T-helper 1 cell (primary cell): ENCODE measurements around the gene USP40.
"Not testable (repeated sequence)": the region's sequence is repeated elsewhere in the genome, so short reads cannot be mapped to it uniquely, and the experiment has no call there.

Source experiments
- DNase-seq, 5 donors: peaks; one replicate each; pipeline ENCODE4 v3.0.0-alpha.2; 2012 to 2020
- total RNA-seq, 4 donors: gene quantifications; one replicate each; lab custom pipeline; 2026; lab: John Stamatoyannopoulos, UW

The USP40 gene
- total RNA-seq = 21.3 to 30.0 (median 22.9) reads per million in 4 donors

DNA sequence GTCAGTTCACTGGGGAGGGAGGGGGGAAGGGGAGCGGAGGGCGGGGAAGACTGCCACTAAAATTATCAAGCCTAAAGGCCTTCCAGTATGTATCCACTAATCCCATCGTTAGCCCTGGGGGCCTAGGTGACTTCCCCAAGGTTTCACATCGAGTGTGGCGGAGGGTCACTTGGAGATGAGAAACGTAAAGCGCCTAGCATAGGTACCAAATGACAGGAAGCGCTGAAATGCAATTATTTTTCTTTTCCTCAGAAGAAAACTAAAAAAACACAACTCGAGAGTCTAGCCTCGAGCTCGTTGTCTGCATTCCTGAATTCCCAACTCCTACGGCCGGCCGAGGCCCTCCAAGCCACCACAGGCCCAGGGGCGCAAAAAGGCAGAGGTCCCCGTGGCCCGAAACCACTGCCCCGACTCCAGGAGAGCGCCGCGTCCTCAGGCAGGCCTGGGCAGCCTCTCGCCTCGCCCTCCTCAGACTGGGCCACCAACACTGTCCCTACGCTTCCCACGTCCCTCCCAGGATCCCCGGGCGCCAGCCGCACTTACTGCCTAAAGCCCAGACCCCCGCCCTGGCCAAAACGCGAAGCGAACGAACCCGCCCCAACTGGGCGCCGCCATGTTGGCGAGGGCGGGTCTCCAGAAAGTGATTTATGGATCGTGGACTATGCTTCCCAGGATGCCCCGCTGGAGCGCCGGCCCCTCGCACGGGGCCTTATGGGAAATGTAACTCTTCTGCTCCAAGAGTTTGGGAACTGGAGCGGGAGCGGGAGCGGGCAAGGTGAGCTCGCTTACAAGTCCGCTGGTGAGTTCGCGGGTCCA lies at the start of gene USP40:
TSS of gene USP40 (minus strand) at position 642 of the 816 bp plus-strand sequence. CDS start 1,228 bp downstream, outside the sequence.
- DNase-seq = peak; percentile 23 to 68 (median 28)

GRCh38 chr2:233611284-233611683 lies 44.7 kb upstream of the USP40 start:
- no peak for DNase-seq

GRCh38 chr2:233605680-233606079 lies 39.1 kb upstream of the USP40 start:
- no peak for DNase-seq

DNA sequence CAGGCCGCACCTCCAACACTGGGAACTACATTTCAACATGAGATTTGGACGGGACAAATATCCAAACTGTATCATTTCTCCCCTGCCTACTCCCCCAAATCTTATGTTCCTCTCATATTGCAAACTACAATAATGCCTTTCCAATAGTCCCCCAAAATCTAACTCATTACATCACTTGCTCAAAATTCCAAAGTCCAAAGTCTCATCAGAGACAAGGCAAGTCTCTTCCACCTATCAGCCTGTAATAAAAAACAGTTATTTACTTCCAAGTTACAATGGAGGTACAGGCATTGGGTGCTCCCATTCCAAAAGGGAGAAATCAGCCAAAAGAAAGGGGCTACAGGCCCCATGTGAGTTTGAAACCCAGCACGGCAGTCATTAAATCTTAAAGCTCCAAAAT lies 38.2 kb upstream of the USP40 start:
- DNase-seq = no peak

- DNase-seq = no peak
Measured at GRCh38 chr2:233603520-233603919, 36.9 kb upstream of the USP40 start.

DNA sequence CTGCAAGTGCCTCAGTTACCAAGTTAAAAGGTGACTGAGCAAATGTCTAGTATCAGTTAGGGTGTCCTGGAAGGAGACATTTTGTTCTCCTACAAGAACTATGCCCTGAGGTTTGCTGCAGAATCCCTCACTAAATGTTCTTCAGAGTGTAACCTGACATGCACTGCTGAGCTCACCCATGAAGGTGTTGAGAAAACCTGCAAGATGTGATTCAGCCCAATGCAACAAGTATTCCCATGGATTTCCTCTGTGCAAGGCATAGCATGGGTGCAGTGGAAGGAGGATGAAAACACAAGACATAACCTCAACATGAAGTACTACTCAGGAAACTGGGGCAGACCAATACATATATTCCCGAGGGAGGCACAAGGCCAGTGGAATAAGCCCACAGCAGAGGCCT lies 35.5 kb upstream of the USP40 start:
- DNase-seq = no peak

- no peak for DNase-seq
Measured at GRCh38 chr2:233600386-233600785, 33.8 kb upstream of the USP40 start.

GRCh38 chr2:233598952-233599351 lies 32.4 kb upstream of the USP40 start:
- DNase-seq = no peak

GRCh38 chr2:233597522-233597921 lies 30.9 kb upstream of the USP40 start:
- no peak for DNase-seq

- DNase-seq = no peak
Measured at GRCh38 chr2:233593201-233593600, 26.6 kb upstream of the USP40 start.

DNA sequence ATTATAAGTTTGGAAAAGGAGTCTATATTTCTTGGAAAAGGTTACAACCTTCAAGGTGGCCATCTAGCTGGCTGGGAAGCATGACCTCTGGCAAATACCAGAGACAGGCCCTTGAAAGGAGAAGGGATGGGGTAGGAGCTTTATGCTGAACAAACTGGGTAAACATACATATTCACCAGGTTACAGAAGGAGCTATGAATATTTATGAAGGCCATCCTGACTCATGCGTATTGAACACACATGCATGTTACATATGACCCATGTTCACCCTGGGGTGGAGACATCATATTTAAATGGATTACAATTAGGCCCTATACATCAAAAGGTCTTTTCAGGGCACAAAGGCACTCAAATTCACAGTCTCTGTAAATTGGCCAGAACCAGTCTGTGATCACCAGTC lies 26.1 kb upstream of the USP40 start:
- not testable (repeated sequence) for DNase-seq

DNA sequence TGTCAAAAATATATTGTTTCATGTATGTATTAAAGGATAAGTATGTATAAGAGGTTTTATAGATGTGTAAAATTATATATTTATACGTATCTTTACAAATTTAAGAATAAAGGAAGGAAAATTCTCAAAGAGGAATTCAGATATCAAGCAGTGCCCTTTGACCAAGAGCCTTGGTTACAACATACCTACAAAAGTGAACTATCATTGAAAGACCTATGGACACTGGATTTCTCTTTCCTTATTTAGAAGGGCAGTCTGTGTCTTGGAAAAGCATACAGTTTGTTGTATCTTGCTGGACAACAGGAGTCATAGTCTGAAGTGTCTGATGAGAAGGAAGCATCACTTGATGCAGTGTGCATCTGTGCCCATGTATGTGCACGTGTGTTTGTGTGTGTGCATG lies 21.8 kb upstream of the USP40 start:
- DNase-seq = no peak

DNA sequence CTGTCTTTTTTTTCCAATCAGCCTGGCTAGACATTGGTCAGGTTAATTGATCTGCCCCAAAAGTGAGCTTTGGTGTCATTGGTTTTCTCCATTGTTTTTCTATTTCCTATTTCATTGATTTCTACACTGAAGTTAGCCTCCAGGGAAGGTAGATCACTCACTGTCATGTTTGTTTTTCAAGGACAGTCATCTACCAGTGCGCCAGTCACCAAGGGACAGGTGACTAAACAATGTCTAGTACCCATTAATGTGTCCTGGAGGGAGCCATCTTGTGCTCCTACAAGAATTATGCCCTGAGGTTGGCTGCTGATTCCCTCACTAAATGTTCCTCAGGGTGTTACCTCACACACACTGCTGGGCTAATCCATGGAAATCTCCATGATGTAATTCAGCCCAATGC lies 17.6 kb upstream of the USP40 start:
- DNase-seq = no peak

DNA sequence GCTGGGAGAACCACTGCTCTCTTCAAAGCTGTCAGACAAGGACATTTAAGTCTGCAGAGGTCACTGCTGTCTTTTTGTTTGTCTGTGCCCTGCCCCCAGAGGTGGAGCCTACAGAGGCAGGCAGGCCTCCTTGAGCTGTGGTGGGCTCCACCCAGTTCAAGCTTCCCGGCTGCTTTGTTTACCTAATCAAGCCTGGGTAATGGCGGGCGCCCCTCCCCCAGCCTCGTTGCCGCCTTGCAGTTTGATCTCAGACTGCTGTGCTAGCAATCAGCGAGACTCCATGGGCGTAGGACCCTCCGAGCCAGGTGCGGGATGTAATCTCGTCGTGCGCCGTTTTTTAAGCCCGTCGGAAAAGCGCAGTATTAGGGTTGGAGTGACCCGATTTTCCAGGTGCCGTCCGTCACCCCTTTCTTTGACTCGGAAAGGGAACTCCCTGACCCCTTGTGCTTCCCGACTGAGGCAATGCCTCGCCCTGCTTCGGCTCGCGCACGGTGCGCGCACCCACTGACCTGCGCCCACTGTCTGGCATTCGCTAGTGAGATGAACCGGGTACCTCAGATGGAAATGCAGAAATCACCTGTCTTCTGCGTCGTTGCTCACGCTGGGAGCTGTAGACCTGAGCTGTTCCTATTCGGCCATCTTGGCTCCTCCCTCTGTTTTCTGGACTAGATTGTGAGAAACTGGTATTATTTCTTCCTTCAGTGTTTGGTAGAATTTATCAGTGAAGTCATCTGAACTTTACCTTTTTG lies 16.8 kb upstream of the USP40 start:
- DNase-seq = not testable (repeated sequence)

DNA sequence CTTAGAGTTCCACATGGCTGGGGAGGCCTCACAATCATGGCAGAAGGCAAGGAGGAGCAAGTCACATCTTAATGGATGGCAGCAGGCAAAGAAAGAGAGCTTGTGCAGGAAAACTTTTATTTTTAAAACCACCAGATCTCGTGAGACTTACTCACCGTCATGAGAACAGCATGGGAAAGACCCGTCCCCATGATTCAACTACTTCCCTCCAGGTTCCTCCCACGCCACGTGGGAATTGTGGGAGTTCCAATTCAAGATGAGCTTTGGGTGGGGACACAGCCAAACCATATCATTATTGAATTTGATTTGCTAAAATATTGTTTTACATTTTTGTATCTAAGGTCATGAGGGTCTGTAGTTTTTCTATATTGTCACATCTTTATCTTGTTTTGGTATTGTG lies 10.8 kb upstream of the USP40 start:
- DNase-seq = not testable (repeated sequence)

GRCh38 chr2:233572468-233572867 lies 5.9 kb upstream of the USP40 start:
- no peak for DNase-seq

DNA sequence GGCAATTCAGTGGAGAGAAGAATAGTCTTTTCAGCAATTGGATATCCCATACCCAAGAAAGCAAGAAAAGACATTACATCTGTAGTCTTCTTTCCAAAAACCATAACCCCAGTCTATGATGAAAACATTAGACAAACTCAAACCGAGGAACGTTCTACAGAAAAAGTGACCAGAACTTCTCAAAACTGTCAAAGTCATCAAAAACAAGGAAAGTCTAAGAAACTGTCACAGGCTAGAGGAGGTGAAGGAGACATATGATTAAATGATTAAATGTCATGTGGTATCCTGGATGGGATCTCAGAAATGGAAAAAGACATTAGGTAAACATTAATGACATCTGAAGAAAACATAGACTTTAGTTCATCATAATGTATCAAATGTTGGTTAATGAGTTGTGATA lies 4.9 kb upstream of the USP40 start:
- DNase-seq = no peak

DNA sequence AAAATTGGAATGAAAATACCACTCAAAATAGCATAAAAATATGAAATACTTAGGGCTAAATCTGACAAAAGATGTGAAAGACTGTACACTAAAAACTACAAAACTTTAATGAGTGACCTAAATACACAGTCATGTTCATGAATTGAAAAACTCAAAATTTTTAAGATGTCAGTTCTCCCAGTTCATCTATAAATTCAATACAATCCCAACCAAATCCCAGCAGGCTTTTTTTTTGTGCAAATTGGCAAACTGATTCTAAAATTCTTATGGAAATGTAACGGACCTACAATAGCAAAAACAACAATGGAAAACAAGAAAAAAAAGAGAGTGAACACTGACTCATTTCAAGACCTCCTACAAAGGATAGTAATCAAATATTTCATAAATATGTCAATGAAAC lies 4.4 kb upstream of the USP40 start:
- DNase-seq = no peak

- DNase-seq = no peak
Measured at GRCh38 chr2:233565685-233566140, 869 bp downstream of the USP40 start.

GRCh38 chr2:233563663-233564430 lies 2.7 kb downstream of the USP40 start:
- no peak for DNase-seq

- peak in 1 of 5 donors; percentile 2 for DNase-seq
Measured at GRCh38 chr2:233556881-233557736, 9.5 kb downstream of the USP40 start.

GRCh38 chr2:233553366-233553765 lies 13.2 kb downstream of the USP40 start:
- no peak for DNase-seq
